ENCODE measurements around the gene KRTAP20-1. TPM values are rescaled to one million over a fixed set of nuclear protein-coding genes. Genes with fewer than 3 reads are reported as not detected.

Gene KRTAP20-1
- total RNA-seq, 3 donors from 2014 or later: not detected

- Histone ChIP-seq H3K4me1 (ENCODE audit: low read depth) (no peaks in the 10 kb centered on the region), H3K4me3 (no peak within 1 kb of the TSS), H3K9me3 (peaks cover 52% of the 10 kb centered on the region), H3K36me3 (ENCODE audit: low read depth) (no peaks in the 10 kb centered on the region)
- TF ChIP-seq CTCF (IDR thresholded peaks at IDR 0.05): no peak
- intact Hi-C loops (cut with DNase I, micrococcal nuclease): no loop called here
- DNase-seq (no peak), ATAC-seq (no peak)
These were observed 26.3 kb downstream of the KRTAP20-1 start, which contains the start of gene KRTAP20-3 for GRCh38 chr21:30642564-30642963. TSS of gene KRTAP20-3 (plus strand) at chr21:30642864.

DNA sequence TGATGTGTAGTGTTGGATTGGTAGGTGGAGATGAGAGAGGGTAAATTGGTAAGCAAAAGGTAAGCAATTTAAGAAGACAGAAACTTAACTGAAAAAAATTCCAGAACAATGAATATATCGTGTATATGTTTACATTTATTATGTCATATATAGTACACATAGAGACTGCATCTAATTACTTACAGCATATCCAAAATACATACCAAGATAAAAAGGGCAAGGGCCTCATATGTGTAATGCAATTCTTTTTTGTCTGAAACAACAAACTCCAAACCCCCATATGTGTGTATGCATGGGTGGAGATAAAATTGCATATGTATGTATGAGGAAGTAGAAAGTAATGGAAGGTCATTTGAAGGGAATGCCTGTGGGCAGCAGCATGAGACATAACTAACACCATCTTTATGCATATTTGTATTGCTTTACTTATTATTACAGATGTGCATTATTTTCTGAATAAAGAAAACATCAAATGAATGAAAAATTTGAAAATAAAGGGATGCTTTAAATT is 30.7 kb downstream of the KRTAP20-1 start:
- no peak overlapping the region for H3K4me3 ChIP-seq
- ATAC-seq: no peak
- H3K9me3 ChIP-seq: peaks cover 58% of the 10 kb centered on the region
- no peaks in the 10 kb centered on the region for H3K4me1 ChIP-seq (ENCODE audit: low read depth)
- TF ChIP-seq CTCF (IDR thresholded peaks at IDR 0.05): no peak
- intact Hi-C loops (cut with DNase I, micrococcal nuclease): no loop called here
- H3K36me3 ChIP-seq (ENCODE audit: low read depth): no peaks in the 10 kb centered on the region
- no peak for DNase-seq

DNA sequence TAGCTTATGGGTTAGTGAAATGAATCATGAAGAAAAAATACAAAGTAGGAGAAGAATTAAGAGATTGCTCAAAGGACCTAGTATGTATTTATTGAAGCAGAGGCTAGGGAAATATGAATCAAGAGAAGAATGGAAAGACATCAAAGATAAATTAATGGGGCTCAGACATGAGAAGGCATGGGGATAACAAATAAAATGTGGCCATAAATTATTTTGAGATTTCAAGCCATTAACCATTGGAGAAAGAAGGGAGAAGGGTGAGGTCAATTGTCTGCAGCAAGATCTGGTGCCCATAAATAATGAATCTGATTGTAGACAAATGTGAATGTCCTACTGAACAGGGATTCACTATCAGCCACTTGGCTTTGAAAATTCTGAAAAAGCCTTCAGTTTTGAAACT is 36.7 kb downstream of the KRTAP20-1 start:
- no peak overlapping the region for H3K4me3 ChIP-seq
- no peak for DNase-seq
- H3K36me3 ChIP-seq (ENCODE audit: low read depth): no peaks in the 10 kb centered on the region
- H3K4me1 ChIP-seq (ENCODE audit: low read depth): no peaks in the 10 kb centered on the region
- H3K9me3 ChIP-seq: peaks cover 36% of the 10 kb centered on the region
- no peak for TF ChIP-seq CTCF (IDR thresholded peaks at IDR 0.05)
- ATAC-seq: no peak
- intact Hi-C loops (cut with DNase I, micrococcal nuclease): no loop called here

Other genes starting within 250 kb of the KRTAP20-1 start
- gene KRTAP13-2, start 244.2 kb upstream of the KRTAP20-1 start, total RNA-seq: 10 to 100 TPM in 1 of 3 donors, 1 to 10 TPM in 1, under 1 TPM in 1; 0.47 to 15.0 (median 2.9) TPM
- gene KRTAP13-1, start 220.4 kb upstream of the KRTAP20-1 start, total RNA-seq: not detected
- gene KRTAP13-3, start 190.5 kb upstream of the KRTAP20-1 start, total RNA-seq: not detected
- gene KRTAP13-4, start 186.2 kb upstream of the KRTAP20-1 start, total RNA-seq: not detected
- not detected for gene KRTAP15-1, start 176.2 kb upstream of the KRTAP20-1 start, total RNA-seq
- not detected for gene KRTAP19-1, start 136.1 kb upstream of the KRTAP20-1 start, total RNA-seq
- gene KRTAP19-2, start 129.0 kb upstream of the KRTAP20-1 start, total RNA-seq: not detected
- gene KRTAP19-3, start 124.4 kb upstream of the KRTAP20-1 start, total RNA-seq: not detected
- gene KRTAP19-4, start 119.3 kb upstream of the KRTAP20-1 start, total RNA-seq: not detected
- gene KRTAP19-5, start 114.3 kb upstream of the KRTAP20-1 start, total RNA-seq: not detected
- not detected for gene KRTAP19-6, start 74.6 kb upstream of the KRTAP20-1 start, total RNA-seq
- gene KRTAP19-7, start 55.1 kb upstream of the KRTAP20-1 start, total RNA-seq: not detected
- not detected for gene KRTAP22-2, start 26.0 kb upstream of the KRTAP20-1 start, total RNA-seq
- gene KRTAP6-3, start 24.0 kb upstream of the KRTAP20-1 start, total RNA-seq: not detected
- not detected for gene KRTAP6-2, start 17.5 kb upstream of the KRTAP20-1 start, total RNA-seq
- not detected for gene KRTAP22-1, start 15.3 kb upstream of the KRTAP20-1 start, total RNA-seq
- gene KRTAP6-1, start 2.5 kb upstream of the KRTAP20-1 start, total RNA-seq: not detected
- not detected for gene KRTAP20-4, start 4.2 kb downstream of the KRTAP20-1 start, total RNA-seq
- not detected for gene KRTAP20-2, start 18.8 kb downstream of the KRTAP20-1 start, total RNA-seq
- not detected for gene KRTAP20-3, start 26.4 kb downstream of the KRTAP20-1 start, total RNA-seq
- not detected for gene KRTAP21-3, start 102.4 kb downstream of the KRTAP20-1 start, total RNA-seq
- not detected for gene KRTAP21-2, start 130.8 kb downstream of the KRTAP20-1 start, total RNA-seq
- not detected for gene KRTAP21-1, start 139.0 kb downstream of the KRTAP20-1 start, total RNA-seq
- gene KRTAP8-1, start 196.8 kb downstream of the KRTAP20-1 start, total RNA-seq: not detected
- gene KRTAP7-1, start 213.3 kb downstream of the KRTAP20-1 start, total RNA-seq: not detected

Data from mucosa of descending colon (tissue), 3 donors.